ENCODE results near the gene CGB3. TPM values are rescaled to one million over a fixed set of nuclear protein-coding genes. Genes with fewer than 3 reads are reported as not detected.

The CGB3 gene
- total RNA-seq, 4 donors from 2014 or later: not detected

- intact Hi-C loops (cut with DNase I; ENCODE audit: low total_unique reads): no loop called here
- no peak for DNase-seq (ENCODE audit: low spot score in 2 of 2)
- no peak overlapping the region for H3K4me3 ChIP-seq (ENCODE audit: low read depth, poor library complexity, severe bottlenecking)
- WGBS, 2 donors: 84 to 97% methylated on average over 11 to 13 of the region's 17 CpGs
- TF ChIP-seq POLR2A (IDR thresholded peaks at IDR 0.05): no peak
Observed at GRCh38 chr19:49011194-49011593, 12.9 kb downstream of the CGB3 start.

GRCh38 chr19:49010453-49010852, 13.7 kb downstream of the CGB3 start:
- no peak for TF ChIP-seq POLR2A (IDR thresholded peaks at IDR 0.05)
- TF ChIP-seq CTCF (IDR thresholded peaks at IDR 0.05): no peak
- no peak overlapping the region for H3K4me3 ChIP-seq (ENCODE audit: low read depth, poor library complexity, severe bottlenecking)
- intact Hi-C loops (cut with DNase I; ENCODE audit: low total_unique reads): no loop called here
- no peak for DNase-seq (ENCODE audit: low spot score in 2 of 2)
- WGBS, 2 donors: 93 to 94% methylated on average over 14 to 18 of the region's 18 CpGs

- WGBS, 2 donors: 91 to 96% methylated on average over 5 to 17 of the region's 18 CpGs
- DNase-seq (ENCODE audit: low spot score in 2 of 2): no peak
- intact Hi-C loops (cut with DNase I; ENCODE audit: low total_unique reads): no loop called here
Observed at GRCh38 chr19:49009828-49010227, 14.3 kb downstream of the CGB3 start.

GRCh38 chr19:49006905-49007304, 17.2 kb downstream of the CGB3 start:
- intact Hi-C loops (cut with DNase I; ENCODE audit: low total_unique reads): no loop called here
- TF ChIP-seq POLR2A (IDR thresholded peaks at IDR 0.05) (no peak), CTCF (IDR thresholded peaks at IDR 0.05) (no peak)
- WGBS, 2 donors: 95% methylated on average over 18 to 22 of the region's 22 CpGs
- DNase-seq (ENCODE audit: low spot score in 2 of 2): no peak
- no peak overlapping the region for H3K4me3 ChIP-seq (ENCODE audit: low read depth, poor library complexity, severe bottlenecking)

More at GRCh38 chr19:49009828-49010227, 14.3 kb downstream of the CGB3 start:
- no peak overlapping the region for H3K4me3 ChIP-seq (ENCODE audit: low read depth, poor library complexity, severe bottlenecking)
- no peak for TF ChIP-seq POLR2A (IDR thresholded peaks at IDR 0.05)
- TF ChIP-seq CTCF (IDR thresholded peaks at IDR 0.05): no peak

- TF ChIP-seq POLR2A (IDR thresholded peaks at IDR 0.05) (no peak), CTCF (IDR thresholded peaks at IDR 0.05) (no peak)
- DNase-seq (ENCODE audit: low spot score in 2 of 2): no peak
- intact Hi-C loops (cut with DNase I; ENCODE audit: low total_unique reads): no loop called here
- H3K4me3 ChIP-seq (ENCODE audit: low read depth, poor library complexity, severe bottlenecking): no peak overlapping the region
- 91 to 93% methylated on average over 7 of the region's 7 CpGs for WGBS, 2 donors
Observed at GRCh38 chr19:49004964-49005614, 19.0 kb downstream of the CGB3 start.

GRCh38 chr19:49004133-49004532, 20.0 kb downstream of the CGB3 start:
- intact Hi-C loops (cut with DNase I; ENCODE audit: low total_unique reads): no loop called here
- DNase-seq (ENCODE audit: low spot score in 2 of 2): no peak
- TF ChIP-seq CTCF (IDR thresholded peaks at IDR 0.05) (no peak), POLR2A (IDR thresholded peaks at IDR 0.05) (no peak)
- H3K4me3 ChIP-seq (ENCODE audit: low read depth, poor library complexity, severe bottlenecking): no peak overlapping the region
- 98% methylated on average over 15 of the region's 15 CpGs for WGBS, 2 donors

Measured in lower leg skin (tissue), 4 donors.